Renal pelvis (tissue), 4 donors: ENCODE results near the gene SYT12. TPM values are rescaled to one million over a fixed set of nuclear protein-coding genes. Genes with fewer than 3 reads are reported as not detected.

Experiments used
- DNase-seq: peaks from one replicate; pipeline ENCODE4 v3.0.0-alpha.2; 2013
- polyA plus RNA-seq, 3 donors: library from polyadenylated mRNA; unstranded; fragments of 120-200 nt; gene quantifications; one replicate each; pipeline ENCODE4 v1.2.1, GENCODE V29; 2013; ENCODE audit not compliant: insufficient read length in 3 of 3

SYT12 gene
- polyA plus RNA-seq, 3 donors: 0.16 to 0.30 (median 0.18) TPM

GRCh38 chr11:67027943-67028542, 5.1 kb downstream of the SYT12 start:
- DNase-seq: no peak

- DNase-seq: no peak
Measured at GRCh38 chr11:67029146-67029545, 6.2 kb downstream of the SYT12 start.

- no peak for DNase-seq
Measured at GRCh38 chr11:67030976-67031375, 8.0 kb downstream of the SYT12 start.

- DNase-seq: no peak
Measured at GRCh38 chr11:67031791-67032561, 9.0 kb downstream of the SYT12 start.

- no peak for DNase-seq
Measured at GRCh38 chr11:67032830-67033551, 10.1 kb downstream of the SYT12 start.

- DNase-seq: no peak
Measured at GRCh38 chr11:67033661-67034166, 10.8 kb downstream of the SYT12 start.

GRCh38 chr11:67034350-67034749, 11.4 kb downstream of the SYT12 start:
- no peak for DNase-seq

- no peak for DNase-seq
Measured at GRCh38 chr11:67040147-67040546, 17.2 kb downstream of the SYT12 start.

GRCh38 chr11:67041602-67042001, 18.7 kb downstream of the SYT12 start:
- DNase-seq: no peak

GRCh38 chr11:67043572-67044349, 20.8 kb downstream of the SYT12 start:
- DNase-seq: no peak

- DNase-seq: no peak
Measured at GRCh38 chr11:67044496-67044895, 21.6 kb downstream of the SYT12 start.

- no peak for DNase-seq
Measured at GRCh38 chr11:67045314-67045713, 22.4 kb downstream of the SYT12 start.

GRCh38 chr11:67048515-67049130, 25.7 kb downstream of the SYT12 start:
- no peak for DNase-seq

- DNase-seq: no peak
Measured at GRCh38 chr11:67050139-67050538, 27.2 kb downstream of the SYT12 start.

- no peak for DNase-seq
Measured at GRCh38 chr11:67051180-67051893, 28.4 kb downstream of the SYT12 start.

GRCh38 chr11:67051945-67052488, 29.1 kb downstream of the SYT12 start:
- no peak for DNase-seq

- no peak for DNase-seq
Measured at GRCh38 chr11:67052891-67053290, 30.0 kb downstream of the SYT12 start.

- DNase-seq: no peak
Measured at GRCh38 chr11:67053896-67054329, 31.0 kb downstream of the SYT12 start.

- no peak for DNase-seq
Measured at GRCh38 chr11:67054346-67054835, 31.5 kb downstream of the SYT12 start.

GRCh38 chr11:67054836-67055523, 32.0 kb downstream of the SYT12 start:
- DNase-seq: no peak
